Stimulated activated CD4-positive, alpha-beta T cell treated with anti-CD3 and anti-CD28 coated beads, Interleukin-1b, Interleukin-23, amount 100 ng/mL, for 48 hours (primary cell): ENCODE results near the gene CRTAC1.
A peak's percentile ranks its signal among the peaks of the same experiment; 100 is the strongest.

Source experiments
- DNase-seq: peaks from one replicate; pipeline ENCODE4 v3.0.0-alpha.2; 2020

The CRTAC1 gene, protein sequence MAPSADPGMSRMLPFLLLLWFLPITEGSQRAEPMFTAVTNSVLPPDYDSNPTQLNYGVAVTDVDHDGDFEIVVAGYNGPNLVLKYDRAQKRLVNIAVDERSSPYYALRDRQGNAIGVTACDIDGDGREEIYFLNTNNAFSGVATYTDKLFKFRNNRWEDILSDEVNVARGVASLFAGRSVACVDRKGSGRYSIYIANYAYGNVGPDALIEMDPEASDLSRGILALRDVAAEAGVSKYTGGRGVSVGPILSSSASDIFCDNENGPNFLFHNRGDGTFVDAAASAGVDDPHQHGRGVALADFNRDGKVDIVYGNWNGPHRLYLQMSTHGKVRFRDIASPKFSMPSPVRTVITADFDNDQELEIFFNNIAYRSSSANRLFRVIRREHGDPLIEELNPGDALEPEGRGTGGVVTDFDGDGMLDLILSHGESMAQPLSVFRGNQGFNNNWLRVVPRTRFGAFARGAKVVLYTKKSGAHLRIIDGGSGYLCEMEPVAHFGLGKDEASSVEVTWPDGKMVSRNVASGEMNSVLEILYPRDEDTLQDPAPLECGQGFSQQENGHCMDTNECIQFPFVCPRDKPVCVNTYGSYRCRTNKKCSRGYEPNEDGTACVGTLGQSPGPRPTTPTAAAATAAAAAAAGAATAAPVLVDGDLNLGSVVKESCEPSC

DNA sequence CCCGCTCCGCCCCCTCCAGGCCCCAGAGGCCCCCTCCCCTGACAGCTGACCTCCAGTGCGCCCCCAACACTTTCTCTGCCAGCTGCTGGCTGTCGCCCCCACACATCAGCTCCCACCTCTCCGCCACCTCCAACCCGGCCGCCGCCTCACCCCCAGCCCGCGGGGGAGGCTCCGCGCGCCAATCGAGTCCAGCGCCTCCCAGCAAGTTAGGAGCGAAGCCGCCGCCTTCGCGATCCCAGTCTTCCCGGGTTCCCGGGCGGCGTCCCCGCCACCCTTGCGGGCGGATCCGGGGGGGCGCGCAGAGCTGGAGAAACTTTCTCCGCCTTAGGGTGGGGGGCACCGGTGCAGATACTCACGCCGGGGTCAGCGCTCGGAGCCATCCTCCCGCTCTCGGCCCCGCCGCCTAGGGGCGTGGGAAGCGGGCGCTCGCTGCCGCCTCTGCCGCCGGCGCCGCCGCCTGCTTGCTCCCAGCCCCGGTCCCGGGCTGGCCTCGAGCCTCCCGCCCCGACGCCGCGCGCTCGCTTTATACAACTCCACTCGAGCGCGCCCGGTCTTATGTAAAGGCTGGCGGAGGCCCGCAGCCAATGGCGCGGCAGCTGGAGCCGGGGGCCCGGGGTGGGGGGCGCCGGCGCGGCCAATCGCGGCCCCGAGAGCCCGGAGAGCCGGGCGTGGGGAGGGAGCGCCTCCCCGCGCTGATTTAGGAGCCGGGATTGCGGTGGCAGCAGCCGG is at the start of gene CRTAC1:
CRTAC1 (minus strand) TSS at position 529 of the 729 bp plus-strand sequence; CDS start at position 380, 149 bp downstream.
- DNase-seq = no peak

DNA sequence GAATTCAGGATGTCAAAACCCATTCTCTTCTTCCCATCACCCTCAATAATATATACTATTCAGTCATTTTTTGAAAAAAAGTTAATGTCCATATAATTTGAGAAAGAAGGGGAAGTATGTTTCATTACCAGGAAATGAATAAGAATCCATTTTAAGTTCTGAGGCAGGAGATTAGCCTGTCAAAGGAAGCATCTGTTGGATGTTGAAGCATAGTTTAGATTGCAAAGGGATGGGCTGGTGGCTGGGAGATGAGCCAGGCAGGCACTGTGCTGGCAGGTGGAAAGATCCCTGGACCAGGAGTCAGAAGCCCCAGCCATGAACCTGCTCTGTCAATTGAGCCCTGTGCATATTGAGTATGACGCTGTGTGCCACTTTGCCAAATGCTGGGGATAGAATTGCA is 48.4 kb upstream of the CRTAC1 start:
- DNase-seq = no peak

DNA sequence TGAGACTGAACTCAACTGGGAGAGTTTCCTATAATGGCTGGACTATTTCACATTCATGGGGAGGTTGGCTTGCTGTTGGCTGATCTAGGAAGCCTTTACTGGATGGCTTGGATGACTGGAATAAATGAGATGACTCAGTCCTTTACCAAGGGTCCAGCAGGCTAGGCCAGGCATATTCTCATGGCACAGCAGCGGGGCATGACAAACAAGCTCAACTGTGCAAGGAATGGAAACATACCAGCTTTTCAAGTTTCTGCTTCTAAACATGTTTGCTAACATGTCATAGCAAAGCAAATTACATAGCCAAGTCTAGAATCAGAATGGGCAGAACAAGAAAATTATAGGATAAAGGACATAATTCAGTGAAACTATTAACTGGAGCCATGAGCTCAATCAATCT is 46.8 kb upstream of the CRTAC1 start:
- no peak for DNase-seq

DNA sequence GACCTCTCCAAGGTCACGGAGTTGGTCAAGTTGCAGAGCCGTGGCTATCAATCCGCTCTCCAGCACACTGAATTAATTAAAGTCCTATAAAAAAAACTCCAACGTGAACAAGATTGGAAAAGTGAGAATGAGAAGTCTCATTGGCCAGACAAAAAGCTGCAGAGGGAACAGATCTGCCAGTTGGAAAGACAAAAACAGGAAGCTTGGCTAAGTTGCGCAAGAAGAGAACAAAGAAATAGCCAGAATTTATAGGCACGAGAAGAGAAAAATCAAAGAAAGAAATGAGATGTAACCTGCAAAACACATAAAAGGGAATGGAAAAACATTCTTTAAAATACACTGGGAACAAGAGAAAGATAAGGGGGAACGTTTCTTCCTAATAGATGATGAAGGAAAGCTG is 45.7 kb upstream of the CRTAC1 start:
- DNase-seq = no peak

DNA sequence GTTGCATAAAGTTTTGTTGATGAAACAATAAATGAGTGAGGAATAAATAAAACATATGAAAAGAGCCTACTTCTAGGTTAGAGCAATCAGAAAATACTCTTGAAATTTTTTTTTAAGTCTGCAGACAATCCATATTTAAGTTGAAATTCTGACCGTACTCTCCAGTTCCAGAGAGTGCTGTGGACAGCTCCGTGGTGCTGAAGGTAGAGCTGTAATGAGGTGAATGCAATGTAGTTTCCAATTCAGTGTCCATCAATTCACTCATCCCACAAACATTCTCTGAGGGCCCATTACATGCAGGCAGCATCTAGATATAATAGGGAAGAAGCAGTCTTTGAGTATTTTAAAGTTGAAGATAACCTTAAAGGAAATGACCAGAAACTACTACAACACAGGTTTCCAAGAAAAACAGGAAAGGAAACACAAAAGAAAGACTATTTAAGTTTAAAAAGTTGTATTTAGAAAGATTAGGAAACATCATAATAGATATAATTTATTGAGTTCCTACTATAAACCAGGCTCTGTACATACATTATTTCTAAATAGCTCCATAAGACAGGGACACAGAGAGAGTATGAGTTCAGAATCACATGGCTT is 44.0 kb upstream of the CRTAC1 start:
- DNase-seq = no peak

DNA sequence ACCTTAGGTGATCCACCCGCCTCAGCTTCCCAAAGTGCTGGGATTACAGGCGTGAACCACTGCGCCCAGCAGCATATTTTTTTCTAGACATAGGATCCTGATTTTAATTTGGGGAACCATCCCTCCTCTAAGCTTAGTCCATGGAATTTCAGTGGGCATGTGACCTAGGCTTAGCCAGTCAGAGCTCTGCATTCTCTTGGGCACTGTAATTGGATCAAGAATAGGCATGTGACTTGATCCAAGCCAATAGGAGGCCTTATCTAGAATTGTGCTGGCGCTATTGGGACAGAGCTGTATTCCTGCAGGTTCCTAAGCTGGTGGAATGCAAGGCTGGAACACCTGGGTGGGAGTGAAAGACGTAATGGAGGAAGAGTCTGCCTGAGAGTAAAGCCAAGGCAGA is 36.7 kb upstream of the CRTAC1 start:
- DNase-seq = no peak

DNA sequence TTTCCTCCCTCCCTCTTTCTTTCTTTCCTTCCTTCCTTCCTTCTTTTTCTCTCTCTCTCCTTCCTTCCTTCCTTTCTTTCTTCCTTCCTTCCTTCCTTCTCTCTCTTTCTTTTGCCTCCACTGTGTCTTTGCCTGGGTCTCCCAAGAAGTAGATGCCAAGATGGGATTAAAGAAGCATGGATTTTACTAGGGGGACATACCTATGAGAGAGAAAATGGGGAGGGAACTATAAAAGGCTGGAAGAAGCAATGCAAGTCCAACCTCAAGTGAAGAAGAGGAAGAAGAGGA is 33.3 kb upstream of the CRTAC1 start:
- DNase-seq = no peak

DNA sequence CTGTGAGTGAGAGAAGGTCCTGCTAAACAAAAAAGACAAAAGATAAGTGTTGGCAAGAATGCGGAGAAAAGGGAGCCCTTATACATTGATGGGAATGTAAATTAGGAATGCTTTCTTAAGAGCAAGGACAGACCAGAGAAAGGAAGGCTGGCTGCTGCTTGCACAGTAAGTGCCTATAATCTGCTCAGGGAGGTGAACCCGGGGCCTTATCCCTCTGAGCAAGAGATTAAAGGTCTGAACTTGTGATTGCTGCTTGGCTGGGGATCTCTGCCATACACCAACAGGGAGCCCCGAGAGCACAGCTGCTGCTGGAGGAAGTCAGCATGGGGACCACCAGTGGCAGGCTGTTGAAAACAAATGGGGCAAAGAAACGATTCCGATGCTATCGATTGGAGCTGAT is 32.0 kb upstream of the CRTAC1 start:
- DNase-seq = no peak

DNA sequence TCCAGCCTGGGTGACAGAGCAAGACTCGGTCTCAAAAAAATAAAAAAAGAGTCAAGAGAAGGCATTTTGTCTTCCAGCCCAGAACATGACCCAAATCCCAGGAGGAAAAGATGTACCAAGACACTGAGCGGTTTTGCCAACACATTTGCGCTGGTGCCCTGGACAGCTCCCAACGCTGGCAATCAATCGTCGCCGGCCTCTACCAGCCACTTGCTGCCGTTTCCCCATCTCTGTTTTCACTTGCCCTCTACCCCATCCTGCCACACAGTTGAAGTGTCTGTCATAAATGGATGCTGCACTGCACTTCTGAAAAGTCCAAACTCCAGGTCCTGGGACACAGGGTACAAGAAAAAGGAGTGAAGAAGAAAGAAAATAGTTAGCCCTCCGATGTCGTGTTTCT is 29.7 kb upstream of the CRTAC1 start:
- DNase-seq = no peak

DNA sequence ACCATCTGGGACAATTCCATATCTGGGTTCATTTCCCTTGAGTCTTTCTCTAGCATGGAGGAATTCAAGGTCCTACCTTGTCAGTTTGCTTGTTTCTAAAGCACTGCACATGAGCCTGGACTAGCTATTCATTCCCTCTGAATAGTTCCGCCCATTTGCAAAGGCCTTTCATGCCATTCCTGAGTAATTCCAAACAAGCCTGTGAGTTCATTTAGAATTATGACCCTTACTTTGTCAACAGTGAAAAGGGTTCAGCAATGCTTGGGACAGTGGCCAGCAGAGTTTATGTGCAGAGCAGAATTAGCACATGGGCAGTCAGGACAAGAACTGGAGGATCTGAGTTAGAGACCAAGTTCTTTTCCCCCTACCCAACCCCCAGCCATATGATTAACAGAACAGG is 27.9 kb upstream of the CRTAC1 start:
- DNase-seq = no peak

DNA sequence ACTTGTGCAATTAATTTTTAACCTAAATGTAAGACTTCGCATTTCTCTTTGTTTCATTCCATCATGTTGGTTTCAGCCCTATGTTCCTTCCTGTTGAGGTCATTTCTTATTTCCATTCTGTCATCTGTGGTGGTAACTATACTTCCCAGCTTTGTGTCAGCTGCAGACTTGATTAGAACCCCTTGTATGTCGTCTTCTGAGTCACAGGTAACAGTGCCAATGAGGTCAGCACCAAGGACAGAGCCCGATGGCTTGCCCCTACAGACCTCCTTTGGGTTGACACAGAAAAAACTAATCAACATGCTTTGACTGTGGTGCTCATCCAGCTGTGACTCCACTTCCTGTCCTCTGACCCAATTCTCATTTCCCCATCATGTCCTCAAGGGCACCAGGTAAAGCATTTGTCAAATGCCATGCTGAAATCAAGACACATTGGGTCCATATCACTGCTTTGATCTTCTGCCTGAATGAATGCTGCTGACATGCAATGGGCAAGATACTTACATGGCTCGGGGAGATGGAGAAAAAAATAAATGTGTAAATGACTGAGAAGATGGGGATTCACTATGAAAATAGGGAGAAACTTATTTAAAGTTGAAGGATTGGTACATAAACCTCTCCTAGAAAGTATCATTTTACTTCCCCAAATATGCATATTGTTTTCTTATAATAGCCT is 25.6 kb upstream of the CRTAC1 start:
- peak; percentile 13 for DNase-seq

DNA sequence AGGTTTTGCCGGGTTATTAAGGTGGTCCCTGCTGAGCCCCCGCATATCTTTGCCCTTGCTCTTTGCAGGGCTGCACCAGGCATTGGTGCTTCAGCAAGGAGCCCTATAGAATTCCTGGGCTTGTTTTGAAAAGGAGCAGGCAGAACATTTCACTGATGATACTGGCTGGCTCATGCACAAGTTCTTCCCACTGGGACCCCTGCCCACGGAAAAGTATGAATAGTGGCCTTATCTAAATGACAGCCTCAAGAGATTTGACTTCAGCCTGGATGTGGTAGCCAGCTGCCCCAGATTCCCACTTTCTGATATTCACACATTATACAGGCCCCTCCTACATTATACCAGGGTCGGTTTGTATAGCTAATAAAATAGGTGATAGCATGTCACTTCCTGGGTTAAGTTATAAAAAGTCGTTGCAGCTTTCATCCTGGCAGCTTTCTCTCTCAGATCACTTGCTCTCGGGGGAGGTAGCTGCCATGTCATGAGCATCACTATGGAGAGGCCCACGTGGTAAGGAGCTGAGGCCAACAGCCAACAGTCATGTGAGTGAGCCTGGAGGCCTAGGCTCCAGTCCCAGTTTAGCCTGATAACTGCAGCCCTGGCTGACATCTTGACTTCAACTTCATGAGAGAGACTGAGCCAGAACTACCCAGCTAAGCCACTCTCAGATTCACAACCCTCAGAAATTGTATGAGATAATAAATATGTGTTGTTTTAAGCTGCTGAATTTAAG is 16.8 kb upstream of the CRTAC1 start:
- DNase-seq = no peak

DNA sequence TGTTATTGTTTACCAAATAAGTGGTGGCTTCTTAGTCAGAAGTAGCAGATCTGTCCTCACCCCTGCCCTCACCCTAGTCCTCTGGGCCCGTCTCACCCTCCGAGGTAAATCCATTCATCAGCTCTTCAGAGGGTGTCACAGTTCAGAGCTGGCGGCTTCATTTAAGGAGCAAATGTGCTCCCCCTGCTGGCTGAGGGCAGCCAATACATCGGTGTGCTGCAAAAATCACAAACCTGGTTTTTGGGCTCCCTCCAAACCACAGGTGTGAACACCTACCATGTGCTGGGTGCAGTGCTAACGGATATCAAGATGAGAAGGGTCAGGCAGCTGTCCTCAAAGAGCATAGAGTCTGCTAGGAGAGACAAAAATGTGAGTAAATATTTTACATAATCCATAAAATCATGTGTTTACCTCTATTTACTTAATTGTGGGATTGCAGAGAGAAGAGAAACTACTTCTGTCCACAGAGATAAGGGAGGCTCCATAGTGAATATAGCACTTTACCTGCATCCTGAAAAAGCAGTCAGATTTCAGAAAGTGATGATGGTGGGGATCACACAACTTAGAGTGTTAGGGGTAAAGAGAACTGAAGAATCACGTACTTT is 15.5 kb upstream of the CRTAC1 start:
- DNase-seq = peak; percentile 50

DNA sequence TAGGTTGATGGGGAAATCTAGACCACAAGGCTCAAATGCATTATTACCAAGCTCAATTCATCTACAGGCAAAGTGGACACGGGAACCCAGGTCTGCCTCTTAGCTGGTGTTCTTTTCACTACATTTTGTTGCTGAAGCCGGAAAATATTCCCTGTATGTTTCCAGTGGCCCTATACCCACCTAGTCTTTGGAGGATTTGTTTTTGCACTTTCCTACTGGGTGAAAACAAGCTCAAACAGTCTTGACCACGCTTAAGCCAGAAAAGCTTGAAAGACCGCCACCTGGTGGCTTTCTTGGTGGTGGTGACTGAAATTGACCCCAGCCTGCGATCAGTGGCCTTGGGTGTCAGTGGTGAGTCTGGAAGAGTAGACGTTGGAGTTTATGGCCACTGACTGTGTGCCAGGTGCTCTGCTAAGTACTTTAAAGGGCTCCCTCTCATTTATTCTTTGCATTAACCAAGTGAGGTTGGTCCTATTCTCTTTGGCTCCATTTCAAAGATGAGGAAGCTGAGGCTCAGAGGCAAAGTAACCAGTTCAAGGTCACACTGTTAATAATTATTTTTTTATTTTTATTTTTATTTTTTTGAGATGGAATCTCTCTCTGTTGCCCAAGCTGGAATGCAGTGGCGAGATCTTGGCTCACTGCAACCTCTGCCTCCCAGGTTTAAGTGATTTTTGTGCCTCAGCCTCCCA is 11.1 kb upstream of the CRTAC1 start:
- peak; percentile 17 for DNase-seq

DNA sequence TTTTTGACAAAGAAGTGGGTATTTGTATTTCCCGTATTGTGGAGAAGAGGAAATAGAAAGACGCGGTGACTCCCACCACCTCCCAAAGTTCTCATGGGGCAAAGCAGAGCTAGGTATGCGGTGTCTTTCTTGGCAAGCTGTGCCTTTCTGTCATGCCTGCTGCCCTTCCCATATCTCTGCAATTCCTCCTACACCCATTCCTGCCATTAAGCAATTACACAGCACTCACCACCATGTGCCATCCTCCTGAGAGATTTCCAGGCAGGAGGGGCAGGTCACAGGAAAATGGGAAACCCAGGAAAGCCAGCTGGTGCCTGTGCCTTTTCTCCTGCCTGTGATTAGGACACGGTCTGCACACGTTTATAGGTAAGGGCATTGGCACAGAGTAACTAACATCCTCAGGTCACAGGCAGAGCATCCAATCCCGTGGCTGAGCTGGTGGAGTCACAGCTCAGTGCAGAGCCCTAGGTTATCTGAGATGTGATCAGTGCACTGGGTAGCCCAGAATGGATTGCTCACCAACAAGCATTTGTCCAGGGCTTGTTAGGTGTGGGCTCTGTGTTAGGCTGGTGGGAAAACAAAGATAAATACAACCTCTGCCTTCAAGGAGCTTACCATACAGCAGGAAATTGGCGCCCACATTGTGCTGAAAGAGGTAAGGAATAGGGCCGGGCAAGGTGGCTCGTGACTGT is 9.4 kb upstream of the CRTAC1 start:
- DNase-seq = no peak

DNA sequence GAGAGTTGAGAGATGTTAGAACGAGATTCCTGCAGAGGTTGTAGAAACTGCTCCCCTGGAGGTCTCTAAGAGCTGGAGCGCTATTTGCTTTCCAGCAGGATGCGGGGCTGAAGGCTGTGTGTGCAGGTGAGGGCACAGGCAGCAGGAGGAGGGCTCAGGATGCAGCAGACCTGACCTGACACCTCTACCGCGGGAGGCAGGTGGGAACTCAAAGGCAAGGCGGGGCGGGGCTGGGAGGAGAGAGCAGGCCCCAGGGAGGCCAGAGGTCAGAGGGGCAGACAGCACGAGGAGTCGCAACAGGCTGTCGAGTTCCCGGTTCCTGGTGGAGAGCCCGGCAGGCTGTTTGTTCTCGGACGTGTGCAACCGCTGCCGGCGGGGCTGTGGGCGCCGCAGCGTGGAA is 7.9 kb upstream of the CRTAC1 start:
- DNase-seq = no peak

DNA sequence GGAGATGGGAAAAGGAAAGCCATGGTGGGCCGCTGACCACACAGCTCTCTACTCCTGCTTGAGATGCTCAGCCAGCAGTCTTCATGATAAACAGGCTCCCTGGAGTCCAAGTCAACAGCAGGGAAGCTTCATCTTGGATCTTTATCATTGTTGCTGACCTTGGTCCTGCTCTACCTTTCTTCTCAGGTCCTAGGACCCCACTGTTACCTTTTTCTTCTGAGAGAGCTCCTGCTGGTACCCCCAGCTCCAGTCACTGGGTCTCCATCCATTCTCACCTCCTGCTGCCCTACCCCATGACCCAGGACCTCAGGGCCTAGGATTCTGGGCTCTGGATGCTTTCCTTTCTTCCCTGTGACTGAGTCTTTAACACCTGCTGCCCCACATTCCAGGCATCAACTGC is 5.2 kb upstream of the CRTAC1 start:
- no peak for DNase-seq

DNA sequence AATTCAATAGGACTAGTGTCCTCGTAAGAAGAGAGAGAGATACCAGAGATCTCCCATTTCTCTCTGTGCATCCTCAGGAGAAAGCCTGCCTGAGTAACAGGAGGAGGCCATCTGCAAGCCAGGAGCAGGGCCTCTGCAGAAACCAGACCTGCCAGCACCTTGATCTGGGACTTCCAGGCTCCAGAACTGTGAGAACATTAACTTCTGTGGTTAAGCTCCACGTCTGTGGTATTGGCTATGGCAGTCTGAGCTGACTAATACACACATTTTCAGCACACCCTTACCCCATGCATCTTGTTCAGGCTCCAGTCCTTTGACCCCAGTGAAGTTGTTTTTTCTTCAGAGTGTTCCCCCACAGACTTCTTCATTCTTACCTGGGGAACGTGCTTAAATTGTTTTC is 3.1 kb upstream of the CRTAC1 start:
- no peak for DNase-seq

DNA sequence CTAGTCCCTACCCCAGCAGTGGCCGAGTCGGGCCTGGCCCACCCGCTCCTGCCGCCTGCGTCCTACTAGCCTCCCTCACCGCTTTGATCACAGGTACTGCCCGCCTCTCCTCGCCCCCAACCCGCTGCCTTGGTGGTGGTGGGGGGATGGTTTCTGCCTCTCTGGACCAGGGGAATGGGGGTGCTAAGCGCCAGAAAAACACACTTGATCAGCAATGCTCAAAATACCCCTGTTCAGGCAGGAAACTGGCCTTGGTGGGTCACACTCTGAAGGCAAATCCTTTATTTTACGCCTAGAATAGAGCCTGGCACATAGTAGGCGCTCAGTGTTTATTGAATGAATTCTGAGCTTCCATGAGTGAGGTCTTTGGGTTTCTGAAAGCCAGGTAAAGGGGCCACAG is 1.0 kb upstream of the CRTAC1 start:
- no peak for DNase-seq

DNA sequence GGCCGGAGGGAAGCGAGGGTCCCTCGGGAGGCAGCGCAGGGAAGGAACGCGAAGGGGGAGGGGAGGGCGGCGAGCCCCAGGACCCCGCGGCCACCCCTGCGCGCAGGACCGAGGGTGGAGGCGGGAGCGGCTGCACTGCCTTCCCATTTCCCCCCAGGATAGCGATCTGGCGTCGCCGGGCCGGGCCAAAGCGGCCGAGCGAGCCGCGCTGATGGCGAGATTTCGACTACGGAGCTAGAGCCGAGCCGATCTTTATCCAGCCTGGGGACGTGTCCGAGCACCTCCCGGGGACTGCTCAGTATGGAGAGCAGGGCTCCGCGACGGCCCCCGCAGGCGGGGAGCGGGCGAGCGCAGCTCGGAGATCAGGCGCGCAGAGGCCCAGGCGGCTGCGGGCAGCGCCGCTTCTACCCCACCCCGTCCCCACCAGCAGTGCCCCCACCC is 590 bp upstream of the CRTAC1 start:
- DNase-seq = no peak
